Fibroblast of gingiva (primary cell): ENCODE data around the gene TGFBR2.
A peak's percentile ranks its signal among the peaks of the same experiment; 100 is the strongest.

Experiments used
- DNase-seq: peaks from one replicate; pipeline ENCODE4 v3.0.0-alpha.2; 2011; ENCODE audit warnings: low read depth

The TGFBR2 gene

DNA sequence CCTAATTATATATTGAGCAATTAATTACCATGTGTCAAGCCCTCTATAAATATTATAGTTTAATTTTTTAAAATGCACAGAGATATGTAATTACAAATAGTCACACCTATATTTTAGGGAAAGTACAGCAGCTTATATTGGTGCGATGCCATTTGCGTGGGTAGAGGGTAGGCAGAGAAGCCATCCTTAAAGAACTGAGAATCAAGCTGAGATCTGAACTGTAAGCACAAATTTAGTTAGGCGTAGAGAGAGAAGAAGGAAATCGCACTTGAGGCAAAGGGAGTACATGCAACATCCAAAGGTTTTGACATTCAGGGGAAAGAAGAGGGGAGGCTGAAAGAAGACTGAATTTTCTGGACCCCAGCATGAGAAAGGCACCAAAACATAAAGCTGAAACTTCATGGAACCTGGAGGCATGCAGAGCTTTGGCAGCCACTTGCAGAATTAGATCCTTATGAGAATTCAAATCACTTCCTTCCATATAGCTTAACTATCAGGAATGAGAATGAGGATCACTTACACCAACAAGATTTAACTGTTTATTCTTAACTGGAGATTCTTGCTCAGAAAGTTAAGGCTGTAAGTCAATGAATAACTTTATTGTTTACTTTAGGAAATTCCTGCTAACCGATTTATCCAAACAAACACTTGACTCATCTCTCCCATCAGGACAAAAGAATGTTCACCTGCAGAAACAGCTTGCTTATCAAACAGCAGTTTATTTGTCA lies 114.3 kb downstream of the TGFBR2 start:
- DNase-seq: peak; percentile 38

DNA sequence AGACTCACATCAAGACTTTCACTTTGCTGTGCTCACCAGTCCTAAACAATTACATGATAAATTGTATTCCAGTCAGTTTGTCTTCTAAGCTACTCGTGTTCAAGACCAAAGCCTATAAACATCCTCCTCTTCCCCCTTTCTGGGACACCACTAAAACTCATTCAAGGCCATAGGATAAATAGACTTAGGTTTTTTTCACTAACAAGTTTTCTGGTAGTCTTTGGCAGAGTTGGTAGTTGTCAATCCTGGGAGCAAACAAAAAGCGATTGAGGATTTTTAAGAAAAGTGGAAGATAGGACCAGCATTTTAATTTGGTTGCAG lies 114.9 kb downstream of the TGFBR2 start:
- no peak for DNase-seq

DNA sequence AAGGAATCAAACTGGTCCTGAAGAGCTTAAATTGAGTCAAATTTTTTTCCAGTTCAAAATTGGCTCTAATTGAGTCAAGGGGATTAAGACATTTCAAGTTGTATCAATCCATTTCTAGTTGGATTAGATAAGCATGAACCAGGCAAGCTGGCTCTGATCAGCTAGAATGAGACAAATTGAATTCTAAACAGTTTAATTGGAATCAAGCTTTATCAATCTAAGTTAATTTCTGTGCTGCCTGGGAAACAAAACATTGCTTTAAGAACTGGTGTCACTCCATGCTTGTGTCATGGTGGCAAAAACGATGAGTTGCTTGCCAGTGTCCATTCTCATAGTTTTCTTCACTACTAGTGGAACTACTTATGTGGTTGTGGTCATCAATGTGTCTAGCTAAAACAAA lies 116.8 kb downstream of the TGFBR2 start:
- no peak for DNase-seq

GRCh38 chr3:30724863-30725262 lies 118.5 kb downstream of the TGFBR2 start:
- no peak for DNase-seq

- DNase-seq: no peak
These were observed 121.7 kb downstream of the TGFBR2 start for GRCh38 chr3:30728143-30728542.

DNA sequence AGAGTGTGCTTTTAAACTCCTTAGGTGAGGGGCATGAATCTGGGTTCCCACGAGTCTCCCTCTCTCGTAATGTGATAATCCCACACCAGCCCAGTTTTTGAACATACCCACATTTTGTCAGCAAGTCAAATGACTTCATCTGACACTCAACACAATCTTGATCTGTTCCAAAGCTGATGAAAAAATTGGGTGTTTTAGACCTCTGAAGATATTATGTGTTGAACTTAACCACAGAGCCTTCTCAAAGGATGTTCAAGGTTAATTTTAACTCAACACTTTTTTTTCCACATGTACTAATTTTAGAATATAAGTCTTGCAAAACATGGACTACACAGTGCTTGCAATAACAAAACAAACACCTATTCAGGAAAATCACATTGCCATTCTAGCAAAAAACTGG lies 123.1 kb downstream of the TGFBR2 start:
- DNase-seq: no peak

GRCh38 chr3:30729936-30730335 lies 123.5 kb downstream of the TGFBR2 start:
- DNase-seq: no peak

GRCh38 chr3:30730967-30731366 lies 124.6 kb downstream of the TGFBR2 start:
- DNase-seq: no peak

GRCh38 chr3:30733209-30733608 lies 126.8 kb downstream of the TGFBR2 start:
- no peak for DNase-seq

DNA sequence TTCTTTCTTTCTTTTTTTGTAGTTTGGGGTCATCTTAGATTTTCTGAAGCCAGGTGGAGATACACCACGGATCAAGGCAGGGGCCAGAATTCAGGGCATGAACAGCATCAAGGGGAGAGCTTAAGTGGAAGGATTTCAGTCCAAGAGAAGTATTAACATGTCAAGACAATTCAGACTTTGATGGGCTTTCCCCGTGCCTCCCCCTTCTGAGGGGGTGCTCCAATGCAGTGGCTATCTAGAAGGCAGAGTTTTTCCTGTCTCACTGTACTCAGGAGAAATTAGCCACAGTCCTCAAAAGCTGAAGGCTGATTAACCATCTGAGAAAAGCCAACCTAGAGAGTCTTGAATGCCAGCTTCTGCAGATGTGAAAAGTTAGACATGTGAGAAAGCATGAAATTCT lies 127.3 kb downstream of the TGFBR2 start:
- no peak for DNase-seq

GRCh38 chr3:30737743-30738499 lies 131.5 kb downstream of the TGFBR2 start:
- DNase-seq: no peak

DNA sequence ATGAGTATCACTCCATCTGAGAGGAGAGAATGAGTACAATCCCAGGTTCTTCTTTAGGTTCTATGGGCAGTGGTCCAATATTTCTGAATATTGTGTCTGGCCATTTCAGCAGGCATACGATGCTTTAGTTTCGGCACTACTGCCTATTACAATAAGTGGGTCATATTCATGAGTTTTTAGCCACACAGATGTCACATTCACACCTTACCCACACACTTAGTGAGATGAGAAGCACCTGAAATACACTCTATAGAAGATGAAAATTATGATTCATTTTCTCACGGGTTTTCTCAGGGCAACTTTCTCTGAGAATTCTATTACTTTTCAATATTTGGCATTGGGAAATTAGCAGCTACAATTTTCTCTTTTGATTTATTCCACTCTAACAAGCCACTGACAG lies 132.2 kb downstream of the TGFBR2 start:
- no peak for DNase-seq

GRCh38 chr3:30741889-30742288 lies 135.5 kb downstream of the TGFBR2 start:
- no peak for DNase-seq

GRCh38 chr3:30742796-30743619 lies 136.6 kb downstream of the TGFBR2 start:
- no peak for DNase-seq
